Measurements from ENCODE around the gene CD22.

The CD22 gene

GRCh38 chr19:35305181-35305580 lies 23.8 kb upstream of the CD22 start:
- no peak overlapping the region for H3K4me2 ChIP-seq (ENCODE audit: low read depth, low read length, poor library complexity, severe bottlenecking)

DNA sequence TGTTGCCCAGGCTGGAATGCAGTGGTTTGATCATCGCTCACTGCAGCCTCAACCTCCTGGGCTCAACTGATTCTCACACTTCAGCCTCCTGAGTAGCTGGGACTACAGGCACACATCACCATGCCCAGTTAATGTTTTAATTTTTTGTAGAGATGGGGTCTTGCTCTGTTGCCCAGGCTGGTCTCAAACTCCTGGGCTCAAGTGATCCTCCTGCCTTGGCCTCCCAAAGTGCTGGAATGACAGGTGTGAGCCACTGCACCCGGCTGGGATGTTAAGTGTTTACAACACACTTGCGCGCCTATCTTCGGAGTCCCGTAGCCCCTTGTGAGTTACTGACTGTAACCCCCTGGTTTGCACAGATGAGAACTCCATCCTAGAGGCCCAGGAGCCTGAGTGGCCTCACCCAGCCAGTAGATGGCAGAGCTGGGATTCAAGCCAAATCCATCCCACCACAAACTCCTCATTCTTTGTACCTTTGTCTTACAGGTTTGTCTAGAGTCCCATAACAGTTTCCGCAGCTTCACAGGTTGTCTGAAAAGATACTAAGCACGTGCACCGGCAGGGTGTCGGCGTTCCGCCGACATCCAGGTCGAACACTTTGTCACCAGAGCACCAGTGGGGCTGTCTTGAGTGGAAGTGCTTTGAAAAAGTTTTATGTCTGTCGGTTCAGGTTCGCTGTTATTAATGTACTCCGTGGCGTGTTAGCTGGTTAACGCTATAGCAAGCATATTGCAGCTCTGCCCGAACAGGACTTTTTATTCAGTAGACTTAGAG lies 22.3 kb upstream of the CD22 start:
- no peak overlapping the region for H3K4me2 ChIP-seq (ENCODE audit: low read depth, low read length, poor library complexity, severe bottlenecking)
- no peaks in the 10 kb centered on the region for H3K9me3 ChIP-seq (ENCODE audit: insufficient read depth, low read length)
- H4K20me1 ChIP-seq (ENCODE audit: low read depth, low read length): no peaks in the 10 kb centered on the region
- H2AFZ ChIP-seq (ENCODE audit: low read depth, low read length, severe bottlenecking): no peak overlapping the region
- no peak overlapping the region for H3K9ac ChIP-seq (ENCODE audit: low read length)
- no peaks in the 10 kb centered on the region for H3K79me2 ChIP-seq (ENCODE audit: insufficient read depth, low read length)
- no peak overlapping the region for H3K4me3 ChIP-seq (ENCODE audit: insufficient read depth, low read length, poor library complexity, severe bottlenecking)
- H3K36me3 ChIP-seq (ENCODE audit: low read length): no peaks in the 10 kb centered on the region
- TF ChIP-seq CTCF (IDR thresholded peaks at IDR 0.05; ENCODE audit: insufficient read depth, low read length, poor library complexity, severe bottlenecking): peak; percentile 34
- no peak for TF ChIP-seq EZH2phosphoT487 (conservative IDR thresholded peaks at IDR 0.05; ENCODE audit: low read length)
- no peaks in the 10 kb centered on the region for H3K27me3 ChIP-seq (ENCODE audit: low read length)
- no peaks in the 10 kb centered on the region for H3K9me2 ChIP-seq (replicated peaks; ENCODE audit: insufficient read depth, low read length)
- H3F3A ChIP-seq (ENCODE audit: insufficient read depth): no peaks in the 10 kb centered on the region
- H3K27ac ChIP-seq (ENCODE audit: low read depth, low read length): no peak overlapping the region

More at GRCh38 chr19:35305181-35305580, 23.8 kb upstream of the CD22 start:
- H2AFZ ChIP-seq (ENCODE audit: low read depth, low read length, severe bottlenecking): no peak overlapping the region
- TF ChIP-seq CTCF (IDR thresholded peaks at IDR 0.05; ENCODE audit: insufficient read depth, low read length, poor library complexity, severe bottlenecking) (no peak), EZH2phosphoT487 (conservative IDR thresholded peaks at IDR 0.05; ENCODE audit: low read length) (no peak)
- no peak overlapping the region for H3K27ac ChIP-seq (ENCODE audit: low read depth, low read length)
- no peaks in the 10 kb centered on the region for H4K20me1 ChIP-seq (ENCODE audit: low read depth, low read length)
- H3K9ac ChIP-seq (ENCODE audit: low read length): no peak overlapping the region
- H3K79me2 ChIP-seq (ENCODE audit: insufficient read depth, low read length): no peaks in the 10 kb centered on the region
- H3K9me2 ChIP-seq (replicated peaks; ENCODE audit: insufficient read depth, low read length): no peaks in the 10 kb centered on the region
- no peaks in the 10 kb centered on the region for H3F3A ChIP-seq (ENCODE audit: insufficient read depth)
- no peak overlapping the region for H3K4me3 ChIP-seq (ENCODE audit: insufficient read depth, low read length, poor library complexity, severe bottlenecking)
- no peaks in the 10 kb centered on the region for H3K27me3 ChIP-seq (ENCODE audit: low read length)
- no peaks in the 10 kb centered on the region for H3K9me3 ChIP-seq (ENCODE audit: insufficient read depth, low read length)
- no peaks in the 10 kb centered on the region for H3K36me3 ChIP-seq (ENCODE audit: low read length)

- H3K27me3 ChIP-seq (ENCODE audit: low read length): no peaks in the 10 kb centered on the region
- no peak overlapping the region for H3K9ac ChIP-seq (ENCODE audit: low read length)
- no peaks in the 10 kb centered on the region for H3K9me2 ChIP-seq (replicated peaks; ENCODE audit: insufficient read depth, low read length)
- H3K4me3 ChIP-seq (ENCODE audit: insufficient read depth, low read length, poor library complexity, severe bottlenecking): no peak overlapping the region
- no peaks in the 10 kb centered on the region for H3K9me3 ChIP-seq (ENCODE audit: insufficient read depth, low read length)
- H3F3A ChIP-seq (ENCODE audit: insufficient read depth): no peaks in the 10 kb centered on the region
- TF ChIP-seq CTCF (IDR thresholded peaks at IDR 0.05; ENCODE audit: insufficient read depth, low read length, poor library complexity, severe bottlenecking): no peak
- no peak for TF ChIP-seq EZH2phosphoT487 (conservative IDR thresholded peaks at IDR 0.05; ENCODE audit: low read length)
- H4K20me1 ChIP-seq (ENCODE audit: low read depth, low read length): no peaks in the 10 kb centered on the region
- no peak overlapping the region for H3K4me2 ChIP-seq (ENCODE audit: low read depth, low read length, poor library complexity, severe bottlenecking)
- H2AFZ ChIP-seq (ENCODE audit: low read depth, low read length, severe bottlenecking): no peak overlapping the region
- no peaks in the 10 kb centered on the region for H3K36me3 ChIP-seq (ENCODE audit: low read length)
- no peak overlapping the region for H3K27ac ChIP-seq (ENCODE audit: low read depth, low read length)
- H3K79me2 ChIP-seq (ENCODE audit: insufficient read depth, low read length): no peaks in the 10 kb centered on the region
Measured at GRCh38 chr19:35307931-35308330, 21.1 kb upstream of the CD22 start.

Measured in SU-DHL-6 (cell line).